GM11168 (cell line): ENCODE results near the gene PFKM.
"Not testable (repeated sequence)": the region's sequence is repeated elsewhere in the genome, so short reads cannot be mapped to it uniquely, and the experiment has no call there.

ENCODE experiments used
- in situ Hi-C: fragments of 300-500 bp; cut with MboI; formaldehyde crosslinking; loops from one replicate; pipeline ENCODE4 v1.12.0; 2022; ENCODE audit warnings: low sequenced_read_pairs; ENCODE audit not compliant: unreplicated experiment

PFKM gene

DNA sequence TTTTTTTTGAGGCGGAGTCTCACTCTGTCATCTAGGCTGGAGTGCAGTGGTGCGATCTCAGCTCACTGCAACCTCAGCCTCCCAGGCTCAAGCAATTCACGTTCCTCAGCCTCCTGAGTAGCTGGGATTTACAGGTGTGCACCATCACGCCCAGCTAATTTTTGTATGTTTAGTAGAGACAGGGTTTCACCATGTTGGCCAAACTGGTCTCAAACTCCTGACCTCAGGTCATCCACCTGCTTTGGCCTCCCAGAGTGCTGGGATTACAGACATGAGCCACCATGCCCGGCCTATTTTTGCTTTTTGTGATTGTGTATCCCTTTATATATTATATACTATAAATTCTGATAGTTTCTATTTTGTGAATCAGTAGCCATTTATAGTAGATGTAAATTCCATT lies 36.6 kb downstream of the PFKM start:
- in situ Hi-C loops = not testable (repeated sequence)

DNA sequence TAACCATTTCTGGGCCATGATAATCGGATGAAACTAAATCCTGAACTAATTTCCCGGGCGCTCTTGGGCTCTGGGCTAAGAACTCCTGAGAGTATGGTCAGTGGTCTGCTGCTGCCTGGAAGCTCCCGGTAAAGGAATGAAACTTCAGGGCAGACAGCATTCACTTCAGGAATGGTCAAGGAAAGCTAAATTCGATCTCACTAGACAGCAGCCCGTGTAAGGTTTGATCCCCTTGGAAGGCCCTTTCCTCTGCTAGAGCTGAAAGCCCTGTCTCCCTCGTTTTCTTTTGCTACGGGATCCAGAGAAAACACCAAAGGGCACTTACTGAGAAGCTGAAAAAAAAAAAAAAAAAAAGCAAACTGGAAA lies 37.5 kb downstream of the PFKM start:
- in situ Hi-C loops = no loop called here

DNA sequence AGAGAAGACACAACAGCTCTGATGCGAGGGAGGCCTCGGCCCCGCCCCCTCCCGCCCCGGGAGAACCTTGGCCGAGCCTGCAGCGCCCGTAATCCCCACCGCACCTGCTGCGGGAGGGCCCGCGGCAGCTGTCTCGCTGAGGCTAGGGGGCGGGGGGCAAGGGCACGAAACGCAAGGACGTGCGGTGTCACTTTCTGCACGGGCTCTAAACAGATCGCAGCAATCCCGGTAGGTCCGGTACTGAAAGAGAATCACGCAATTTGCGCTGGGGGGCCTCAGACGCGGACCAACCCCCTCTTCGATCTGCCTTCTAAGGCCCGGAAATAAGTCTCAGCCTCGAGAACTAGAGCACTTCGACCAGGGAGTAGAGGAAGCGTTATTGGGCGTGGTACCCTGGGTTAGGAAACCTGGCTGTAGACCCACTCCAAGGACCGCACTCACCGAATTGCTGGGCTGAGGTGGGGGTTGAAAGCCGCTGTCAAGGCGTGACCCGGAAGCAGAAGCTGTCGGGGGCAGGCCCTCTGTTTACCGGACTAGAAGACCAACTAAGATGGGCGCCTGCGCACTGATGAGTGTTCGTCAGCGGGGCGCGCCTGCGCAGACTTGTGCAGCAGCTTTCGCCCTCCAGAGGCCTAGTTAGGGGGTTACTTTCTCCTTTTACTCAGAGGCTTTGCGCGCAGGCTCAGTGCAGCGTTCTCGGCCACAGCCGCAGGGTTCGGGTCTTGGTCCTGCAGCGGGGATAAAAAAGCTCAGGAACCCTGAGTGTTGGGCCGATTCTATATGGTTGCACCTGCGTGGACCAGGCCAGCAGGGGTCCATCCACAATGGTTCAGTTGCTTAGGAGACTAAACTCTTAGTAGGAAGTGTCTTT lies 38.1 kb downstream of the PFKM start, which contains the start of gene ASB8:
Gene ASB8 (minus strand): TSS at position 498 of the 871 bp plus-strand sequence. CDS start 4,019 bp downstream, outside the sequence.
- in situ Hi-C loops = no loop called here

DNA sequence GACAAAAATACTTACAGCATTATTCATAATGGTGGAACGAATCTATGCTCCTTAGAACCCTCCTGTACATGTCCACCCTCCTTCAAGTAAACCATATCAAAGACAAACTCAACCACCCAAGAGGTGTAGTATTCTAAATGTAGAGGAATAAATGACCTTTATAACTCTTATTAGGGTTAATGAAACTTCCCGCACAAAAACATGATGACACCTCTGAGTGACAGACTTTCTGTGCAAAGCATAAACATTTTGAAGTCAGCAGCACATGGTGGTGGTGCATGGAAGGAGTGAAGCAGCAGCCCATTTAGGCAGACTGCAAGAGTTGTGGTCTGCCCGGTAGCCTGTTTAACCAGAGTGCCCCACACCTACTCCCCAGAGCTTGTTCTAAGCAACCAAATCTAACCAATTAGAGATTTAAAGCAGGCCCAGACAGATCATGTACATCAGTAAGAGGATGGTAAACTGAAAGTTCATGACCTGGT lies 38.8 kb downstream of the PFKM start:
- in situ Hi-C loops = no loop called here

DNA sequence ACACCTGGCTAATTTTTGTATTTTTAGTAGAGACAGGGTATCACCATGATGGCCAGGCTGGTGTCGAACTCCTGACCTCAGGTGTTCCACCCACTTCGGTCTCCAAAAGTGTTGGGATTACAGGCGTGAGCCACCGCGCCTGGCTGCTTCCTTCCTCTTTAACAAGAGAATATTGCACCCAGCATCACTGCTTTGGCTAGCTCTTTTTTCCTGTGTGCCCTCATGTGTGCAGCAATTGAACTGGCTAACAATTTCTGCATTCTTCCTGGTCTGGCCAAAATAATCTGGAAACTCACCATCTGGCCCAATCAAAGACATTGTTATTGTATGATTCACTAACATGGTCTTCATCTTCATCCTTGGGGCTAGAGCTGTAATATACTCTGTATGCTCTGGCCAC lies 40.9 kb downstream of the PFKM start:
- in situ Hi-C loops = no loop called here

DNA sequence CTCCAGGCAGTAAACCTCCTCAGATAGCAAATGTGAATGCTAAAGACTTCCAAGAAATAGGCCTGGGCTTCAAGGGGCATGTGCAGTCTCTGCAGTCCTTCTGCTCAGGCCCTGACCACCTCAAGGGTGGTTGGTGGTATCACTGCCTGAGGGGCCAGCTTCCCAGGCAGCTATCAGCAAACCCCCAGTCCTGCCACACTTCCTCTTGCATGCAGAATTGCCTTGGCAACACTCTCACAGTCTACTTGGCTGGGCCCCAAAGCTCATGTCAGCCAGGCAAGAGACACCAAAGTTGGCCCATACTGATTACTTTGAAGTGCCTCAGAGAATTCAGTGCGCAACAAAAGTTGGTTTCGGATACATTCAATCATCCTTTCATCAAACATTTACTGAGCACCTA lies 41.6 kb downstream of the PFKM start:
- in situ Hi-C loops = no loop called here

DNA sequence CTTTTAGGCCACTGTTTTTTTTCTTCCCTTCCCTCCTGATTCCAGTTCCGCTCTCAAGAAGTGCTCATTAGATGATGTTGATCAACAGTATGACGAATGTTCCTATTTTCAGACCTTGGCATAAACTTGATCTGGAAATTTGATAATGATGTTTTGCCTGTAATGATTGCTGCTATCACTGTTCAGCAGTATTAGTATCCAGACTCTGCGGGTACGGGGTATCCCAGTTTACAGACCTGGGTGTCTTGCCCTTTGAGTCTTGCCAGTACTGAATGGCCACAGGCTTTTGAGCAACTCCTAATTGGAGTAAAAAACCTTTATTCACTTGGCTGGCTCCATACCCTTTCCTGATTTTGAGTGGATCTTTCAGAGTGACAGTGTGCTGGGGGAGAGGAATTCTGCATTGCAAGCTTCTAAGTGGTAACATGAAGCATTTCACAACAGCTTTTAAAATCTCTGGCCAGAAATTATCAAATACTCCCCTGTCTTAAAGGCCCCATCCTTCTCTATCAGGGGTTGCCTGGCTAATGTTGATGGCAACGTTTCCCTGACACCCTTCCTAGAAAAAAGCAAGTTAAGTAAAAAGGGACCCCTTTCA lies 44.1 kb downstream of the PFKM start:
- in situ Hi-C loops = no loop called here

DNA sequence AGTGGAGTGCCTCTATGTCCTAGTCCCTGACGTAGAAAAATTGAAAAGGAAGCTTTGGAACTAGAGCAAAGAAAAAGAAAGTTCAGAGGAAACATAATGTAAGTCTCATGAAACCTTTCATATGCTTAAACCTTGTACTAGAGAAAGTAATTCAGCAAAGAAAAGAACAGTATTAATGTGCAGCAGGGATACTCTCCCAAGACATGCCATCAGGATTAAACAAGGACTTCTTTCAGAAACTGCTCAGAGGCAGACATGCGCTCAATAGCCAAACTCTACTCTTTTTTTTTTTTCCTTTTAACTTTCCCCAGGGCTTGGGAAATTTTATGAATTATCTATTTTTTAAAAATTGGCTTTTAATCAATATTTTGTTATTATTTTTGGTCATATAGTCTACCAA lies 45.3 kb downstream of the PFKM start:
- in situ Hi-C loops = no loop called here

DNA sequence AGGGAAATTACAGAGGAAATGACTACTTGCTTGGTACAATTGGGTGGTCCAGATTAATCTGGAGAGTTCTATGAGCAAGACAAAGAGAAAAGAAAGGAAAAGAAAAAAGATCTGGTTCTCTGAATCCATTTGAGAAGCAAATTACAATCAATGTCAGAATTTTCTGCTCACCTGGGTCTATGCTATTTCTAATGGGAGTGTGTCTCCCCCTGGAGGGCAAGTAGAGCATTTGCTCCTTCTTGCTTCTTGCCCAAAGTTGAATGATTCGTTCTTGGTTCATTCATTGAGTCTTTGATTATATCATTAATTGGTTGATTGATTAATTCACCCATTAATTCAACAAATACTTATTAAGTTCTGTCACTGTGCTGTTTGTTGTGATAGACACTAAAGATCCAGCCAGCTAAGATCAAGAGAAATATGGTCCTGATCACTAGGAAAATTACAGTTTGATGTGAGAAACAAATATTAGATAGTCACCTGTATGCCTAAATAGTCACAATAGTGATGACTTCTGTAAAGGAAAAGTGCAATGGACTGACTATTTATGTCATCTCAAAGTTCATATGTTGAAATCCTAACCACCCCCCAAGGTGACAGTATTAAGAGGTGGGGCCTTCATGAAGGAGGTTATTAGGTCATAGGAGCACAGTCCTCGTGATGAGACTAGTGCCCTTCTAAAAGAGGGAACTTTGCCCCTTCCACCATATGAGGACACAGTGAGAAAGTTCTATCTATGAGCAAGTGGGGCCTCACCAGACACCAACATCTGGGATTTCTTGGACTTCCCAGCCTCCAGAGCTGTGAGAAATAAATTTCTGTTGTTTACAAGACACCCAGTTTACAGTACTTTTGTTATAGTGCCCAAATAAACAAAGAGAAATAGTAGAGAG lies 46.2 kb downstream of the PFKM start:
- in situ Hi-C loops = no loop called here

DNA sequence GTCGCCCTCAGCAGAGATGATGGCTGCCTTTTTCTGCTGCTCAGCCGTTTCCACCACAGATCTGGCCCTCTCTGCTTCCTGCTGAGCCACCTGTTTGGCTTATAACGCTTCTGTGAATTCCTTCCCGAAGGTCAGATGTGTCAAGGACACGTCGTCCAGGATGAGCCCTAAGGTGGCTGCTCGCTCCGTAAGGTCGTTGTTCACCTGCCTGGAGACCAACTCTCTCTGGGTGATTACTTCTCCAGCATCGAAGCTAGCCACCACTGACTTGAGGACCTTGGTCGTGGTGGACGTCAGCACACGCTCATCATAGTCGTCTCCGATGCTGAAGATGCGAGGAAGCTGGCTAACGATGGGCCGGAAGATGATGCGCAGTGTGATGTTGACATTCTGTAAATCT lies 49.8 kb downstream of the PFKM start:
- in situ Hi-C loops = no loop called here

DNA sequence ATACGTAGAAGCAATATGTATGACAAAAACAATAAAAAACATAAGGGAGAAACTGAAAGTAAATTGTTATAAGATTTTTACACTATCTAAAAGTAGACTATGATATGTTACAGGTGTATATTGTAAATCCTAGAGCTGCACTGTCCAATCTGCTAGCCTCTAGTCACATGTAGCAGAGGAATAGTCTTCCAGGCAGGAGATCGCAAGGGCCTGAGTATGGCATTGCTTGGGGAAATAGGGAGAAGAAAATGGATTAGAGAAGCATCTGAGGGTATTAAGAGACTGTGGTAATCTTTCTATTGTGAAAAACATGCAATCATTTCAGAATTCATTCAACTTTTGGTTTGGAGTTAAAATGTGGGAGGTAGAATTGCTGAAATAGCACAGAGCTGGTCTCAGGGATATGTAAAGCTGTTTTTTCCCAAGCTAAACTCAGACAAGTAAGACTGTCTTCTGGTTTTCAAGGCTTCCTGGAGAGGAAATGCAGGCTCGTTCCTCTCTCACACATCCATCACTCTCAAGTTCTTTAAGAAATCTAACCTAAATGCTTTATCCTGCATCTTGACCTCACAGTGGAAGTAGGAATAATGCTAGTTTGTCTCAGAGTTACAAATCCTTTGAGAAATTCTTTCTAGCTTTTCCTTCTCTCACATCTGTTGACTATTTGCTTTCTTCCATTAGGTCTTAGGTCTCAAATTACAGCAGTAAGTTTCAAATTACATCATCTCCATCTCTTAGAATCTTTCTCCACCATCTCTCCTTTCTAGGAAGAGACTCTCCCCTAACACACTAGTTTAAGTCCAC lies 56.7 kb downstream of the PFKM start:
- in situ Hi-C loops = loop anchor here (25.0 kb wide), 1 partner anchor 436 kb away; no protein-coding TSS in a partner anchor

DNA sequence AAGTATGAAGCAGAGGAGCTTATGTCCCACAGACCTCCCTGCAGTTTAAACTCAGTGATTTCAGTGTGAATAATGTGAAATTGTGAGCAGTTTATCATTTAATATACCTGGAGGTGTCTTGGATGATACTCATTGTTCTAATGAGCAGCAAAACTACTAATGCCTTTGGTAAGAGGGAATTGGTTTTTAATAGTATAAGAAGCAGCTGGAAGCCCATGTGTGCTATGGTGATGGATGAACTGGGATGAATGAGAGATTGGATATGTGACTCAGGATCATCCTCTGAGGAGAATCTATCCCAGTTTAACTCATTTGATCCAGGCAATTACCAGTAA lies 57.2 kb downstream of the PFKM start:
- in situ Hi-C loops = loop anchor here (25.0 kb wide), 1 partner anchor 436 kb away; no protein-coding TSS in a partner anchor

DNA sequence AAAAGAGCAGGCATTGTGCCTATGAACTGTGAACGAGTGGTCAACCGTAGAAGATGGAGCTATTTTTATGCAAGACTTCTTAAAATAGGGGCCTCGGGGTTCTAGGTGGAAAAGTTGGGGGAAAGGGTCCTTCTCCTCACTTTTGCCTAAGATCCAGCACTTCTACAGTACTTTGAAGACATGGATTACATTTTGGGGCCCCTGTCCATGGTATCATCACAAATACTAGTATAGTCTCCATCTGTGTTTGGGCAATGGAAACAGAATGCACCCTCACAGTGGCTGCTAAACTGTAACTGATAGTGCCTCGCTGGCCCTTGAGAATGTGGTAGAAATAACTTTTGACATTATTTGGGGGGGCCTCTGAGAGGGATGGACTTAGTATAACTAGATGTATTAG lies 58.8 kb downstream of the PFKM start:
- in situ Hi-C loops = loop anchor here (25.0 kb wide), 1 partner anchor 434 kb away; no protein-coding TSS in a partner anchor

DNA sequence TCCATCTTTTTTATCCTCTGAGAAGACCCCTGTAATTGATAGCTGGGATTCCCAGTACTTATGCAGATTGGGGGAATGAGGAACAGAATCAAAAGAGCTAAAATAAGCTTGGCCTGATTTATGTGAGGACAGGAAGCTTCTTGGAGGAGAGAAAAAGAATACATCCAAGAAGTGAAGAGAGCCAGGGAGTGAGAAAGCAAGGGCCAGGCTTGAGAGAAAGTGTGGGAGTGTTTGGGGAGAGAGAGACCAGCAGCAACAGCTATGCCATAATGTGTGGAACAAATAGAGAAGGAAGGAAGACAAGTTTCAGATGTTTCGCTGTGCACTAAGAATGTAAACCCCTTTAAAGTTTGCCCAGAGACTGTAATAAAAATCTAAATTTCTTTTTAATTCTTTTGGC lies 60.3 kb downstream of the PFKM start:
- in situ Hi-C loops = loop anchor here (25.0 kb wide), 1 partner anchor 433 kb away; no protein-coding TSS in a partner anchor

DNA sequence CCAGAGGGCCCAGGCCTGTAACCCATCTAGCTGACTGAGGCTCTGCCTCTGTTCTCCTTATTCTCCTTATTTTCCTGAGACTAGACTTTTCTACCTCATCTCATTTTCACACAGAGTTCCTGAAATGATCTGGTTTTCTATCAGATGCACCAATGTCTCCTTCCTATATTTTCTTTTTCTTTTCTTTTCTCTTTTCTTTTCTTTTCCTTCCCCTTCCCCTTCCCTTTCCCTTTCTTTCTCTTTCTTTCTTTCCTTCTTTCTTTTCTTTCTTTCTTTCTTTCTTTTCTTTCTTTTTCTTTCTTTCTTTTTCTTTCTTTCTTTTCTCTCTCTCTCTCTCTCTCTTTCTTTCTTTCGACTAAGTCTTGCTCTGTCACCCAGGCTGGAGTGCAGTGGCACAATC lies 61.3 kb downstream of the PFKM start:
- in situ Hi-C loops = loop anchor here (25.0 kb wide), 1 partner anchor 432 kb away; no protein-coding TSS in a partner anchor

DNA sequence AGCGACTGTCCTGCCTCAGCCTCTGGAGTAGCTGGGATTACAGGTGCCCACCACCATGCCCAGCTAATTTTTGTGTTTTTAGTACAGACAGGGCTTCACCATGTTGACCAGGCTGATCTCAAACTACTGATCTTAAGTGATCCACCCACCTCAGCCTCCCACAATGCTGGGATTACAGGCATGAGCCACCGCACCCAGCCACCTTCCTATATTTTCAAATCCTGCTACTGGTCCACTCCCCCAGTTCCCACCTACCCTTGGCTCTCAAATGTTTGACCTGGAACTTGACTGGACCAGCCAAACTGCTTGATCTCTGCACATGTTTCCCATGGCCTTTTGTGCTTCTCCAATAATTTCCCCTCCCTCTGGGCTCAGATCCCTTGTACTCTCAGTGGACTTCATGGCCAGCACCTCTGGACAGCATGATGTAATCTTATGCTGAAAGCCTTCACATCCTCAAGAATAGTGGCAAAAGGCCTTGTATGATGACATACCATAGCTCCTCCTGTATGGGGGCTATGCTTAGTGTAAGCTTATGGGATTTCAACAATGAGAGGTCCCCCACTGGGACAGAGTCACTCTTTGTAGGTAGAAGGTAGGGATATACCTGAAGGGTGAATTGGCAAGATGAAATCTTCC lies 61.8 kb downstream of the PFKM start:
- in situ Hi-C loops = loop anchor here (25.0 kb wide), 1 partner anchor 431 kb away; no protein-coding TSS in a partner anchor

DNA sequence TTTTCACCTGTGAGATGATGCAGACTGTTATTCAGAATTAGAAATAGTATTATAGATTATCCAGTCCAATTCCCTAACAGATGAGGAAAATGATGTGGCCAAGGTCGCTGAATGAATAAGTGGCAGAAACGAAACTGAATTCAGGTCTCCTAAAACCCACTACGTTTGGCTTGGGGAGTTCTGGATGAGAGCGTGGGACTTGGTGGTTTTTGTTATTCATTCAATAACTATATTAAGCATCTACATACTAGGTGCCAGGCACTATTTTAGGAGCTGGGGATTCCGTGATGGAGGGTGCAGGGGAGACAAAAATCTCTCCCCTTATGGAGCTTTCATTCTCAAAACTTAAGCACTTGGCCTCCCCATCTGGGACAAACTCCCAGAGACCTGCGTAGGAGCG lies 63.5 kb downstream of the PFKM start:
- in situ Hi-C loops = loop anchor here (25.0 kb wide), 1 partner anchor 430 kb away; no protein-coding TSS in a partner anchor

DNA sequence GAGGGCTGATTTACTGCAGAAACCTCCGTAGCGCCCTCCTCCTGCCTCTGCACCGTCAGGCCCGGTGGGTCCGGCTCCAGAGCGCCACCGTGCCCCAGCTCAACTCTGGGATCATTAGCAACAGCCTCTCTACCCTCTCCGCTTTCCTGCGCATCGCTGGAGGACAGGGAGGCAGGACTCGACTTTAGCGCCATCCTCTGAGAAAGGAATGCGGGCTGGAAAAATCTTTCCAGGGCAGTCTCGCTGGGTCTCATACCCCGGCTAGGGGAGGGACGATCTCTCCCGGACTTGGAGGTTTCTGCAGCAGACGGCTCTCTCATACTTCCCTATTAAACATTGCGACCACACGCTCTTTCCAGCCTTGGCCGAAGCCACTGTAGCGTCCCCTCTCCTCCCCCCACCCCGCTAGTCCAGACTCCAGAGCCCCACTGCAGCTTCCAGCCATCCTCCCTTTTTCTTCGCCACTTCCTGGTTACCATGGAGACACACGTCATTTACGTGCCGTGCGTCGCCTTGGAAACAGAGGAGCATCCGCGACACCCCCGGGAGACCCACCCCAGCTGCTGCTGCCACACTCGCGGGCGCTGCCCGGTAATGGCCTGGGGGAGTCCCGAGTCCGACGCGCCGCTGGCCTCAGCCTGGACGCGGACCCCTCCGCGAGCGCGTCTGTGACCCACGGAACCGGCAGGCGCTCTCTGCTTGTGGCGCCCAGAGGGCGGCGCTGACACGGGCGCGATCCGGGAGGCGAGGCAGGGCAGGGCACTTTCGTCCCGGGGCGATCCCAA lies 64.1 kb downstream of the PFKM start, which contains the start of gene CCDC184:
Gene CCDC184 (plus strand): TSS at position 554 of the 785 bp plus-strand sequence. CDS start 479 bp downstream, outside the sequence.
- in situ Hi-C loops = loop anchor here (25.0 kb wide), 1 partner anchor 429 kb away; no protein-coding TSS in a partner anchor
